GM18520 (cell line): ENCODE data around the gene TEK.

Experiments
- ATAC-seq: cut with Tn5 transposase; IDR thresholded peaks from one replicate; pipeline ENCODE4 v1.9.1; 2021; ENCODE audit not compliant: unreplicated experiment

Gene TEK

GRCh38 chr9:27168951-27169350, 59.9 kb downstream of the TEK start:
- ATAC-seq = no peak

- ATAC-seq = no peak
These were observed 67.9 kb downstream of the TEK start for GRCh38 chr9:27176971-27177370.

GRCh38 chr9:27179245-27179865, 70.3 kb downstream of the TEK start:
- ATAC-seq = no peak

DNA sequence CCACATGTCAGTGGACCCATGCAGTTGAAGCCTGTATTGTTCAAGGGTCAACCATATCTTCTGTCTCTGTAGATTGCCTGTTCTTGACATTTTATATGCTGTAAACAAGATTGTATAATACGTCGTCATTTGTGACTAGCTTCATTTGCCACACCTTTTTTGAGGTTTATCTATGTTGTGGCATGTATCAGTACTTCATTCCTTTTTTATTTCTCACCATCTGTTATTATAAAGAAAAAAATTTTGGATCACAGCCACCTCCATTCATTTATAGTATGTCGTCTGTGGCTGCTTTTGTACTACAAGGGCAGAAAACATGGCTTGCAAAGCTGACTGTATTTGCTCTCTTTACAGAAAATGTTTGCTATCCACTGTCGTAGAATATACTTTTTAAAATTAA, 72.4 kb downstream of the TEK start:
- ATAC-seq = no peak

GRCh38 chr9:27182421-27182820, 73.4 kb downstream of the TEK start:
- no peak for ATAC-seq

DNA sequence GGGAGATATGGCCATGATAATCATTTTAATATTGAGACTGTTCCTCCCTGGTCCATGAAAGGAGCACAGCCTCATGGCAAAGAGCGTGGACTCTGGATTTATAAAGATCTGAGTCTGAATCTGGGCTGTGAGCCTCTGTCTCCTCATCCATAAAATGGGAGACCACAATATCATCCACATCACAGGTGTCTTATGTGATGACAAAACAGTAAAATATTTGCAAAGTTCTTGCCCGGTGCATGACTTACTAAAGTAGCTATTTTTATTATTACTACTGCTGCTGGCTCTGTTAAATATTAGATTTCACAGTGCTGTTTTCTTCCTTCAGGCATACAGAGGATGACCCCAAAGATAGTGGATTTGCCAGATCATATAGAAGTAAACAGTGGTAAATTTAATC, 74.1 kb downstream of the TEK start:
- ATAC-seq = no peak

DNA sequence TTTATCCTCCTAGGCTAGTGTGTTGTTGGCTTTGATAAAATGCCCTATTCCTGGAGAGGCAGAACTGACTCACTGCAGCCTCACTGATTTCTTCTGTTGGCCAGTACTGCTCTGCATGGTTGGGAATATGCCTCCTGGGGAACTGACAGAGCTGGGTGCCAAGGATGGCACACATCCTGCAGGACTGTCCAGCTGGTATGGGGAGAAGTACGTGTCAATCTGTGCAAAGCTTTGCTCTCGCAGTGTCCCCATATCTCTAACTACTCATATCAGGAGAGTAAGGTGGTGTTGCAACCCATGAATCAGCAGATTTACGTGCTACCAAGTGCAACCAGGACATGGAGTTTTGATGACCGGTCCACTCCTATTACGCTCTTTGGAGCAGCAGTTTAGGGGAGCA, 74.7 kb downstream of the TEK start:
- no peak for ATAC-seq

GRCh38 chr9:27184556-27185351, 75.7 kb downstream of the TEK start:
- no peak for ATAC-seq

DNA sequence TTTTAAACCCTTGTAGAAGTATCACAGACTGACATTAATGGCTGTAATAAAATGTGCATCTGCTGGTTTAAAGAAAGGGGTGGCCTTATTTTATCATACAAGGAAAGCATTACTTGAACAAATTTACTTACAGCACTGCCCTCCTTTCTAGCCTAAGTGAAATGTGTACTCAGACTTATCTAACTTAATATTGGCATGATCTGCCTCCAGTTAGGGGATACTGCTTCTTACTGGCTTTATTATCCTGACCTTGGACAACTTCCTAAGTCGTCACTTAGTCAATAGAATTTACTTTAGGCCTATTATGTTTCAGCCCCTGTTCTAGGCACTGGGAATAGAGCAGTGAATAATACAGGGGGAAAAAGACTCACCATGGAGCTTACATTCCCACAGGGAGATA, 79.4 kb downstream of the TEK start:
- ATAC-seq = no peak

- ATAC-seq = no peak
These were observed 80.4 kb downstream of the TEK start for GRCh38 chr9:27189426-27189825.

GRCh38 chr9:27192291-27192960, 83.4 kb downstream of the TEK start:
- ATAC-seq = no peak

DNA sequence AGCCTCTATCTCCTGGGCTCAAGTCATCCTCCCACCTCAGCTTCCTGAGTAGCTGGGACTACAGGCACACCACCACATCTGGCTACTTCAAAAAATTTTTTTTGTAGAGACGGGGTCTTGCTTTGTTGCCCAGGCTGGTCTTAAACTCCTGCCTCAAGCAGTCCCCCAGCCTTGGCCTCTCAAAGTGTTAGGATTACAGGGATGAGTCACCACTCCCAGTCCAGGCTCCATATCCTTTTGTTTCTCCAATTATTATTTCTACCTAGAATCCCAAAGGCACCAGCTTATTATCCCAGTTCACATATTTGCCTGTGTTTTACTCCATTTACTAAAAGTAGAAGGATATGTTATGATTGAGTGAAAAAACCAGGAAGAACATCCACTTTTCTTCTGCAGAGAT, 84.9 kb downstream of the TEK start:
- no peak for ATAC-seq

DNA sequence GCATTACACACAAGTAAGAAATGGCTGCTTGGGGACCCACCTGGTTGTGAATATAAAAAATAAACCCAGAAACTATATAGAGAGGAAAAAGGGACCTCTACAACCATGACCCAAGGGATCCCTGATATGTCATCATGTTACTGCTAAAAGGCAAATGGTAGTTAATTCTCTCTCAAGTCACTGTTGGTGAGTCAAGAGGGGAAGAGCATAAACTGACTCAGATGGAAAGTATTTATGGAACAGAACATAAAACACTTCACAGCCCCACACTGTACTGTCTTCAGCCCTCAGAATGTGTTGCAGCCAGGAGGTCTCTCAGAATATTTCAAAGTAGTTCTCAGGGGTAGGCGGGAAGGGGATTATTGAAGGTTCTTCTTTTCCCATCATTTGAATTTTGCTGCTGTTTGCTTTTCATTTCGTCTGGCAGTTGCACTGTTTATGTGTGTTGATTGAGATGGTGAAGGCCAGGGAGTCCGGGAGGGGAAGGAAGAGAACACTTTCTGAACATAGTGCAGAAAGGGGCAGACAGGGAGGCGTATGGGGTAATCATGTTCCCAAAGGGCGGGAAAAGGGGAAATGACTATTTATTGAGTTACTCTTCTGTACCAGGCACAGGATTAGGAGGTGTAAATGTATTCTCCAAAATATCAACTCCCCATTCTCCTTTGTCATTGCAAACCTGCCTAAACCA, 85.5 kb downstream of the TEK start:
- ATAC-seq = no peak

GRCh38 chr9:27195191-27195590, 86.2 kb downstream of the TEK start:
- ATAC-seq = no peak

DNA sequence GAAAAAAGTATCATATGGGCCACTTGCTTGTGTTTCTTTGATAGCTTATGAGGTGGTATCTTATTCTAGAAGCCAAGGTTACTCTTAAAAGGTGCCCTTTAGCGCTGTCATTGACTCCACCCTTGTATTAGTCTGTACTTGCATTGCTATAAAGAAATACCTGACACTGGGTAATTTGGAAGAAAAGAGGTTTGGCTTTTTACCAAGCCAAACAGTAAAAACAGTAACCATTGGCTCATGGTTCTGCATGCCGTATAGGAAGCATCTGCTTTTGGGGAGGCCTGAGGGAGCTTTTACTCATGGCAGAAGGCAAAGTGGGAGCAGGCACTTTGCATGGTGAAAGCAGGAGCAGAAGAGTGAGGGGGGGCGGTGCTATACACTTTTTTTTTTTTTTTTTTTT, 87.4 kb downstream of the TEK start:
- no peak for ATAC-seq

DNA sequence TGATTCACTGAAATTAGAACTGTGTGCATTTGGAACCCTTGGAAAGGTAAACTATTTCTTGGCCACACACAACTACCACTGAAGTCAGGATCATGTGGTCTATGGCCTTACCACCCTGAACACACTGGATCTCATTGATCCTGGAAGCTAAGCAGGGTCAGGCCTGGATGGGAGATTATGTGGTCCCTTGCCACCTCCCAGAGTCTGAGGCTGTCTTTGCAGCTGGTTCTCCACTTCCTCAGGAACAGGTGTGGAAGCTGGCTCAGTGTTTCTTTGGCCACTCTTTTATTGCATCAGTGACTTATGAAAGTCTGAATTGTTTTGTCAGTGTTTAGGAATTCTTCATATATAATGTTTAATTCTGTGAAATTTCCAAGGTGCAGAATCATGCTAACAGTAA, 89.2 kb downstream of the TEK start:
- no peak for ATAC-seq

DNA sequence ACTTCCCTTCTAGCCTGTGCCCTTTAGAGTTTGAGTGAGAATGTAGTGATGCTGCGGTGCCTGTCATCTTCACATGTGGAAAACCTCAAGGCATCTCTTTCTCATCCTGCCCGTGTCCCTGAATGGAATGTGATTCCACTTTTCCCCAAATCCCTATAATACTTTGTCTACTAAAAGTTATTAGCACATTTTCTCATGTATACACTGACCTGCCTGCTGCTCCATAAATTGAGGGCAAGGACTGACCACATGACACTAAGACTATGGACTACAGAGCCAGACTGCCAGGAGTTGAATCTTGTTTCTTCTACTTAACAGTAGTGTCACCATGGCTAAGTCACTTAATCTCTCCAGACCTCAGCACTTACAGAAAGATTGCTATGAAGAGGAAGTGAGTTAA, 93.0 kb downstream of the TEK start:
- no peak for ATAC-seq

- no peak for ATAC-seq
These were observed 94.8 kb downstream of the TEK start for GRCh38 chr9:27203783-27204182.

DNA sequence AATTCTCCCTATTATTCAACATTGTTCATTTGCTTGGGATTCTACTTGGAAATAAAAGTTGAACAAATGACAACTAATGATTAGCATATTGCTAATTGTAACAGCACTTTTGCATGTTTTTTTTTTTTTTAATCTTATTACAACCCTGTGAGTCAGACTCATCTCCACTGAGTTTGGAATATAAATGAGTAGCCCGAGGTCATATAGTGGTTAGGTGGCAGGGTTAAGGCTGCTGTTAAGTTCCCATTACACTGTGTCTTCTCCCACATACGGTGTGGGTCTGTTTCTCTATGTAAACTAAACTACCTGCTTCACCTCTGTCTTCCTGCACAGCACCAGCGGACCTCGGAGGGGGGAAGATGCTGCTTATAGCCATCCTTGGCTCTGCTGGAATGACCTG, 95.6 kb downstream of the TEK start:
- ATAC-seq = no peak

DNA sequence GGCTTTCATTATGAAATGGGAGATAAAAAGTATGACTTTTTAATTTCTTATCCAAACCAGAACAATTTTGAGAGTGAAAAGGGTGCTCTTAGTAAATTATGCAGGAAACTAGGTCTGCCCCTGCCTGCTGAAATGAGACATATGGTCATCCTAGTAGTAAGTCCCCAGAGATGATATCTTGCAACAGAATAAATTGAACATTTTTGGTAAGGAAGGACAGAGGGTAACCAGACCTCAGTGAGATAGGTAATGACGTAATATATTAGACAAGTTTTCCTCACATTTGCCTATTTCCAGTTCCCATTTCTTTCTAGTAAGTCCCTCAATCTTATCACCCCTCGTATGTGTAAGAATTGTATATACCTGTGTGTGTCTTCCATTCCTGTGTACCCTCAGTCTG, 96.2 kb downstream of the TEK start:
- no peak for ATAC-seq

DNA sequence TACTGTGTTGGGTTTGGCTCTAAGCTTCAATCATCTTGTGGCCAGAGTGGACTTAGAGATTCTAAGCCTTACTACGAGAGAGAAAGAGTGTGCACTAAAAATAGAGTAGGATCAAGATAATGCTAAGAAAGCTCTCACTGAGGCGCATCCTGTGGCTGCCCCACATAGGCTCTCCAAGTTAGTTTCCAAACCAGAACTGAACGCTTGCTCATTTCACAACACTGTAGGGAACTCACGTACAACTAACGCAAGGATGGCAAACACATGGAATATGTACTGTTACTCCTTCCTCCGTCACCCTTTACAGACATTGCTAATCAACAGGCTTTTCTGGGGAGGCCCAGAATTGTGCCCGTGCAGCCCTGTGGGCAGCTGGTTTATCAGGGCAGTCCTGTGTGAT, 97.0 kb downstream of the TEK start:
- ATAC-seq = no peak

DNA sequence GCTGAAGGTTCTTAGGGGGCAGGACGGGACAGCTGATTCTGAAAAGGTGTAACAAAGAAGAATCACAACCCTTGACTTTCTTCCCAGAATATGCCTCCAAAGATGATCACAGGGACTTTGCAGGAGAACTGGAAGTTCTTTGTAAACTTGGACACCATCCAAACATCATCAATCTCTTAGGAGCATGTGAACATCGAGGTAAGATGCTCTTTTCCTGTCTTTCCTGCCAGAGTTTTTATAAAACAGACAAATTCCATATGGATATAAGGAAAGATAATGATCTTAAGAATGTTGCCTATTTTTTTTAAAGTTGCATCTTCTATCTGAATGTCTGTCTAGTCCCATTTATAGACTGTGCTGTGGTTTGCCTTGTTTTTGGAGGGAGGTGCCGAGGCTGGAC, 100.0 kb downstream of the TEK start:
- ATAC-seq = no peak
